ENCODE data around the gene ACOX2. TPM values are rescaled to one million over a fixed set of nuclear protein-coding genes. Genes with fewer than 3 reads are reported as not detected.

The ACOX2 gene
- total and polyA plus RNA-seq, 9 donors, result 6.8 to 57.7 (median 23.7) TPM

- Histone ChIP-seq H3K27ac (no peak overlapping the region), H3K9me3 (no peaks in the 10 kb centered on the region), H3K4me3 (no peak overlapping the region), H3K4me1 (ENCODE audit: insufficient read depth) (peaks cover 2% of the 10 kb centered on the region), H3K27me3 (no peaks in the 10 kb centered on the region), H3K36me3 (no peaks in the 10 kb centered on the region)
- 47 to 57% (median 51%) methylated on average over 2 of the region's 2 CpGs for WGBS, 3 donors
- TF ChIP-seq POLR2A (IDR thresholded peaks at IDR 0.05) (no peak), CTCF (IDR thresholded peaks at IDR 0.05) (no peak), EP300 (IDR thresholded peaks at IDR 0.05) (no peak)
- intact Hi-C loops (cut with DNase I), result no loop called here
- no peak for DNase-seq
These were observed 29.5 kb downstream of the ACOX2 start for GRCh38 chr3:58507356-58508078.

- H3K9me3 ChIP-seq, result no peaks in the 10 kb centered on the region
- no peaks in the 10 kb centered on the region for H3K36me3 ChIP-seq
- H3K4me1 ChIP-seq (ENCODE audit: insufficient read depth), result peaks cover 2% of the 10 kb centered on the region
- H3K27ac ChIP-seq, result no peak overlapping the region
- DNase-seq, result no peak
- H3K27me3 ChIP-seq, result no peaks in the 10 kb centered on the region
- TF ChIP-seq CTCF (IDR thresholded peaks at IDR 0.05) (no peak), POLR2A (IDR thresholded peaks at IDR 0.05) (no peak)
- intact Hi-C loops (cut with DNase I), result no loop called here
- H3K4me3 ChIP-seq, result no peak overlapping the region
- 47 to 67% (median 59%) methylated on average over 1 of the region's 1 CpG for WGBS, 3 donors
These were observed 34.1 kb downstream of the ACOX2 start for GRCh38 chr3:58502872-58503271.

GRCh38 chr3:58497097-58497496 lies 39.9 kb downstream of the ACOX2 start:
- Histone ChIP-seq H3K27me3 (no peaks in the 10 kb centered on the region), H3K4me1 (ENCODE audit: insufficient read depth) (peaks cover 8% of the 10 kb centered on the region), H3K4me3 (no peak overlapping the region), H3K36me3 (no peaks in the 10 kb centered on the region), H3K9me3 (no peaks in the 10 kb centered on the region), H3K27ac (no peak overlapping the region)
- 3 to 7% (median 5%) methylated on average over 1 of the region's 1 CpG for WGBS, 3 donors
- DNase-seq, result no peak
- intact Hi-C loops (cut with DNase I), result loop anchor here in 3 of 4 donors (10.0 kb wide), 3 partner anchors 82 to 172 kb away; partner anchors contain the start of gene PXK (in 1 of the 3)
- no peak for TF ChIP-seq CTCF (IDR thresholded peaks at IDR 0.05)
- no peak for TF ChIP-seq POLR2A (IDR thresholded peaks at IDR 0.05)
- no peak for TF ChIP-seq EP300 (IDR thresholded peaks at IDR 0.05)

GRCh38 chr3:58496206-58496857 lies 40.7 kb downstream of the ACOX2 start:
- Histone ChIP-seq H3K27ac (no peak overlapping the region), H3K4me3 (no peak overlapping the region), H3K27me3 (no peaks in the 10 kb centered on the region), H3K9me3 (no peaks in the 10 kb centered on the region), H3K4me1 (ENCODE audit: insufficient read depth) (peaks cover 8% of the 10 kb centered on the region), H3K36me3 (no peaks in the 10 kb centered on the region)
- no peak for DNase-seq
- intact Hi-C loops (cut with DNase I), result loop anchor here in 3 of 4 donors (10.0 kb wide), 3 partner anchors 82 to 172 kb away; partner anchors contain the start of gene PXK (in 1 of the 3)
- WGBS, 3 donors, result 39 to 42% (median 41%) methylated on average over 5 of the region's 5 CpGs
- TF ChIP-seq POLR2A (IDR thresholded peaks at IDR 0.05), result no peak
- no peak for TF ChIP-seq EP300 (IDR thresholded peaks at IDR 0.05)
- no peak for TF ChIP-seq CTCF (IDR thresholded peaks at IDR 0.05)
